ENCODE data around the gene SLC4A5.

SLC4A5 gene

GRCh38 chr2:74290466-74291217 is 52.6 kb downstream of the SLC4A5 start:
- no peak overlapping the region for H3K9ac ChIP-seq (ENCODE audit: low read length)
- no peaks in the 10 kb centered on the region for H3K9me3 ChIP-seq (ENCODE audit: low read length)
- H3K4me3 ChIP-seq (ENCODE audit: low read depth in 1 of 2, low read length in 2 of 2) = no peak overlapping the region
- H3K27ac ChIP-seq (ENCODE audit: low read depth, low read length) = no peak overlapping the region
- no peaks in the 10 kb centered on the region for H3K27me3 ChIP-seq (ENCODE audit: control insufficient read depth in 1 of 2, insufficient read depth in 2 of 2, low read length in 2 of 2)
- H3K36me3 ChIP-seq (ENCODE audit: insufficient read depth, low read length) = no peaks in the 10 kb centered on the region
- no peaks in the 10 kb centered on the region for H3K4me1 ChIP-seq (ENCODE audit: insufficient read depth, low read length)

- Histone ChIP-seq H3K36me3 (ENCODE audit: insufficient read depth, low read length) (no peaks in the 10 kb centered on the region), H3K9me3 (ENCODE audit: low read length) (no peaks in the 10 kb centered on the region), H3K4me1 (ENCODE audit: insufficient read depth, low read length) (no peaks in the 10 kb centered on the region), H3K9ac (ENCODE audit: low read length) (no peak overlapping the region), H3K27ac (ENCODE audit: low read depth, low read length) (no peak overlapping the region), H3K27me3 (ENCODE audit: control insufficient read depth in 1 of 2, insufficient read depth in 2 of 2, low read length in 2 of 2) (no peaks in the 10 kb centered on the region), H3K4me3 (ENCODE audit: low read depth in 1 of 2, low read length in 2 of 2) (no peak overlapping the region)
Measured at GRCh38 chr2:74290066-74290465, 53.1 kb downstream of the SLC4A5 start.

GRCh38 chr2:74286725-74287124 is 56.5 kb downstream of the SLC4A5 start:
- Histone ChIP-seq H3K4me3 (ENCODE audit: low read depth in 1 of 2, low read length in 2 of 2) (no peak overlapping the region), H3K27me3 (ENCODE audit: control insufficient read depth in 1 of 2, insufficient read depth in 2 of 2, low read length in 2 of 2) (no peaks in the 10 kb centered on the region), H3K4me1 (ENCODE audit: insufficient read depth, low read length) (no peaks in the 10 kb centered on the region), H3K36me3 (ENCODE audit: insufficient read depth, low read length) (no peaks in the 10 kb centered on the region), H3K9me3 (ENCODE audit: low read length) (no peaks in the 10 kb centered on the region), H3K9ac (ENCODE audit: low read length) (no peak overlapping the region), H3K27ac (ENCODE audit: low read depth, low read length) (no peak overlapping the region)

- H3K9ac ChIP-seq (ENCODE audit: low read length) = no peak overlapping the region
Measured at GRCh38 chr2:74281141-74281975, 61.9 kb downstream of the SLC4A5 start.

GRCh38 chr2:74278694-74279093 is 64.5 kb downstream of the SLC4A5 start:
- no peak overlapping the region for H3K9ac ChIP-seq (ENCODE audit: low read length)
- no peaks in the 10 kb centered on the region for H3K36me3 ChIP-seq (ENCODE audit: insufficient read depth, low read length)
- no peak overlapping the region for H3K27ac ChIP-seq (ENCODE audit: low read depth, low read length)
- H3K4me1 ChIP-seq (ENCODE audit: insufficient read depth, low read length) = no peaks in the 10 kb centered on the region
- H3K9me3 ChIP-seq (ENCODE audit: low read length) = no peaks in the 10 kb centered on the region
- no peak overlapping the region for H3K4me3 ChIP-seq (ENCODE audit: low read depth in 1 of 2, low read length in 2 of 2)
- no peaks in the 10 kb centered on the region for H3K27me3 ChIP-seq (ENCODE audit: control insufficient read depth in 1 of 2, insufficient read depth in 2 of 2, low read length in 2 of 2)

More at GRCh38 chr2:74281141-74281975, 61.9 kb downstream of the SLC4A5 start:
- no peaks in the 10 kb centered on the region for H3K4me1 ChIP-seq (ENCODE audit: insufficient read depth, low read length)
- H3K27me3 ChIP-seq (ENCODE audit: control insufficient read depth in 1 of 2, insufficient read depth in 2 of 2, low read length in 2 of 2) = no peaks in the 10 kb centered on the region
- no peak overlapping the region for H3K27ac ChIP-seq (ENCODE audit: low read depth, low read length)
- H3K9me3 ChIP-seq (ENCODE audit: low read length) = no peaks in the 10 kb centered on the region
- H3K36me3 ChIP-seq (ENCODE audit: insufficient read depth, low read length) = no peaks in the 10 kb centered on the region
- no peak overlapping the region for H3K4me3 ChIP-seq (ENCODE audit: low read depth in 1 of 2, low read length in 2 of 2)

GRCh38 chr2:74278176-74278575 is 65.0 kb downstream of the SLC4A5 start:
- Histone ChIP-seq H3K9ac (ENCODE audit: low read length) (no peak overlapping the region), H3K9me3 (ENCODE audit: low read length) (no peaks in the 10 kb centered on the region), H3K36me3 (ENCODE audit: insufficient read depth, low read length) (no peaks in the 10 kb centered on the region), H3K27me3 (ENCODE audit: control insufficient read depth in 1 of 2, insufficient read depth in 2 of 2, low read length in 2 of 2) (no peaks in the 10 kb centered on the region), H3K27ac (ENCODE audit: low read depth, low read length) (no peak overlapping the region), H3K4me1 (ENCODE audit: insufficient read depth, low read length) (no peaks in the 10 kb centered on the region), H3K4me3 (ENCODE audit: low read depth in 1 of 2, low read length in 2 of 2) (no peak overlapping the region)

GRCh38 chr2:74275228-74275627 is 68.0 kb downstream of the SLC4A5 start:
- no peaks in the 10 kb centered on the region for H3K36me3 ChIP-seq (ENCODE audit: insufficient read depth, low read length)
- no peaks in the 10 kb centered on the region for H3K9me3 ChIP-seq (ENCODE audit: low read length)
- no peaks in the 10 kb centered on the region for H3K27me3 ChIP-seq (ENCODE audit: control insufficient read depth in 1 of 2, insufficient read depth in 2 of 2, low read length in 2 of 2)
- no peak overlapping the region for H3K27ac ChIP-seq (ENCODE audit: low read depth, low read length)
- H3K4me3 ChIP-seq (ENCODE audit: low read depth in 1 of 2, low read length in 2 of 2) = no peak overlapping the region
- no peaks in the 10 kb centered on the region for H3K4me1 ChIP-seq (ENCODE audit: insufficient read depth, low read length)
- H3K9ac ChIP-seq (ENCODE audit: low read length) = no peak overlapping the region

- no peaks in the 10 kb centered on the region for H3K36me3 ChIP-seq (ENCODE audit: insufficient read depth, low read length)
- H3K9me3 ChIP-seq (ENCODE audit: low read length) = no peaks in the 10 kb centered on the region
- H3K4me1 ChIP-seq (ENCODE audit: insufficient read depth, low read length) = no peaks in the 10 kb centered on the region
- H3K9ac ChIP-seq (ENCODE audit: low read length) = no peak overlapping the region
- H3K27ac ChIP-seq (ENCODE audit: low read depth, low read length) = no peak overlapping the region
- H3K27me3 ChIP-seq (ENCODE audit: control insufficient read depth in 1 of 2, insufficient read depth in 2 of 2, low read length in 2 of 2) = no peaks in the 10 kb centered on the region
- H3K4me3 ChIP-seq (ENCODE audit: low read depth in 1 of 2, low read length in 2 of 2) = no peak overlapping the region
Measured at GRCh38 chr2:74269667-74270066, 73.5 kb downstream of the SLC4A5 start.

- H3K27ac ChIP-seq (ENCODE audit: low read depth, low read length) = no peak overlapping the region
- H3K9me3 ChIP-seq (ENCODE audit: low read length) = no peaks in the 10 kb centered on the region
- no peaks in the 10 kb centered on the region for H3K36me3 ChIP-seq (ENCODE audit: insufficient read depth, low read length)
- no peaks in the 10 kb centered on the region for H3K4me1 ChIP-seq (ENCODE audit: insufficient read depth, low read length)
- H3K9ac ChIP-seq (ENCODE audit: low read length) = no peak overlapping the region
- H3K27me3 ChIP-seq (ENCODE audit: control insufficient read depth in 1 of 2, insufficient read depth in 2 of 2, low read length in 2 of 2) = no peaks in the 10 kb centered on the region
- H3K4me3 ChIP-seq (ENCODE audit: low read depth in 1 of 2, low read length in 2 of 2) = no peak overlapping the region
Measured at GRCh38 chr2:74267068-74267467, 76.1 kb downstream of the SLC4A5 start.

- Histone ChIP-seq H3K4me3 (ENCODE audit: low read depth in 1 of 2, low read length in 2 of 2) (no peak overlapping the region), H3K27ac (ENCODE audit: low read depth, low read length) (no peak overlapping the region), H3K9me3 (ENCODE audit: low read length) (no peaks in the 10 kb centered on the region), H3K36me3 (ENCODE audit: insufficient read depth, low read length) (no peaks in the 10 kb centered on the region), H3K9ac (ENCODE audit: low read length) (no peak overlapping the region), H3K27me3 (ENCODE audit: control insufficient read depth in 1 of 2, insufficient read depth in 2 of 2, low read length in 2 of 2) (no peaks in the 10 kb centered on the region), H3K4me1 (ENCODE audit: insufficient read depth, low read length) (no peaks in the 10 kb centered on the region)
Measured at GRCh38 chr2:74264281-74264680, 78.9 kb downstream of the SLC4A5 start.

- no peak overlapping the region for H3K27ac ChIP-seq (ENCODE audit: low read depth, low read length)
Measured at GRCh38 chr2:74262681-74263080, 80.5 kb downstream of the SLC4A5 start.

More at GRCh38 chr2:74262681-74263080, 80.5 kb downstream of the SLC4A5 start:
- no peaks in the 10 kb centered on the region for H3K36me3 ChIP-seq (ENCODE audit: insufficient read depth, low read length)
- no peaks in the 10 kb centered on the region for H3K27me3 ChIP-seq (ENCODE audit: control insufficient read depth in 1 of 2, insufficient read depth in 2 of 2, low read length in 2 of 2)
- no peak overlapping the region for H3K4me3 ChIP-seq (ENCODE audit: low read depth in 1 of 2, low read length in 2 of 2)
- H3K4me1 ChIP-seq (ENCODE audit: insufficient read depth, low read length) = no peaks in the 10 kb centered on the region
- no peaks in the 10 kb centered on the region for H3K9me3 ChIP-seq (ENCODE audit: low read length)
- no peak overlapping the region for H3K9ac ChIP-seq (ENCODE audit: low read length)
